Spleen (tissue), 11 donors: ENCODE results near the gene GOLGA8R. TPM values are rescaled to one million over a fixed set of nuclear protein-coding genes. Genes with fewer than 3 reads are reported as not detected.
"Not testable (repeated sequence)": the region's sequence is repeated elsewhere in the genome, so short reads cannot be mapped to it uniquely, and the experiment has no call there.

Source experiments
- DNase-seq: peaks from one replicate; pipeline ENCODE4 v3.0.0-alpha.2; 2020
- H3K27ac ChIP-seq, 8 donors: fragments of 200-600 bp; sonication (generic) in 7 of 8; 1 replicate in 4 of 8; 2 replicates in 4 of 8; pipeline versions ENCODE4 v1.5.0 to v1.8.0; 2016 to 2021; ENCODE audit warnings: inconsistent platforms in 4 of 8, mild to moderate bottlenecking in 4 of 8, moderate library complexity in 1 of 8
- H3K27me3 ChIP-seq, 7 donors: fragments of 200-600 bp; sonication (generic) in 6 of 7; replicated peaks in 1 of 7; 1 replicate in 4 of 7; 2 replicates in 3 of 7; pipeline versions ENCODE4 v1.5.0 to v1.8.0; 2016 to 2021; ENCODE audit warnings: inconsistent platforms in 3 of 7, mild to moderate bottlenecking in 1 of 7
- H3K36me3 ChIP-seq, 6 donors: fragments of 200-600 bp; sonication (generic) in 5 of 6; 1 replicate in 4 of 6; 2 replicates in 2 of 6; pipeline versions ENCODE4 v1.5.0 to v1.8.0; 2016 to 2021; ENCODE audit warnings: inconsistent platforms in 2 of 6
- H3K4me1 ChIP-seq, 6 donors: fragments of 200-600 bp; sonication (generic) in 5 of 6; 1 replicate in 3 of 6; 2 replicates in 3 of 6; pipeline versions ENCODE4 v1.5.0 to v1.8.0; 2016 to 2021; ENCODE audit warnings: inconsistent platforms in 3 of 6
- H3K4me3 ChIP-seq, 8 donors: fragments of 200-600 bp; sonication (generic) in 7 of 8; 1 replicate in 4 of 8; 2 replicates in 4 of 8; pipeline versions ENCODE4 v1.5.0 to v1.8.0; 2016 to 2021; ENCODE audit warnings: inconsistent platforms in 4 of 8, mild to moderate bottlenecking in 4 of 8, moderate library complexity in 2 of 8
- H3K9me3 ChIP-seq, 8 donors: fragments of 200-600 bp; sonication (generic) in 7 of 8; 1 replicate in 4 of 8; 2 replicates in 4 of 8; pipeline versions ENCODE4 v1.5.0 to v1.8.0; 2016 to 2021; ENCODE audit warnings: inconsistent platforms in 4 of 8
- CTCF ChIP-seq, 11 experiments: fragments of 200-600 bp in 7 of 11; fragments of 450-650 bp in 4 of 11; sonication (generic) in 4 of 11; IDR thresholded peaks in 8 of 11; conservative IDR thresholded peaks in 3 of 11; 1 replicate in 7 of 11; 2 replicates in 4 of 11; pipeline versions ENCODE4 v1.4.0 to v1.8.0; 2016 to 2021; ENCODE audit warnings: antibody characterized with exemption in 11 of 11, inconsistent platforms in 4 of 11, mild to moderate bottlenecking in 1 of 11
- WGBS, 5 donors: extraction: QIAGEN DNeasy Blood & Tissue Kit in 3 of 5; methylation state at CpG; one replicate each; pipeline versions ENCODE4 v1.1.5 to v1.1.7; 2013 to 2018; 5-methylcytosine and 5-hydroxymethylcytosine counted together
- intact Hi-C: fragments of 100-400 bp; cut with DNase I; formaldehyde crosslinking; loops from one replicate; pipeline ENCODE4 v1.15.0; 2023; ENCODE audit warnings: low total_unique reads
- polyA plus RNA-seq, 3 donors: library from polyadenylated mRNA; stranded (reverse); fragments of 200-250 nt; gene quantifications; one replicate each; pipeline ENCODE4 v1.2.1, GENCODE V29; 2013
- total RNA-seq, 7 donors: library from RNA; depleted of rRNA in 3 of 7; stranded (reverse); fragments of >200 nt in 3 of 7; fragmentation: NEBNext Ultra II Directional in 4 of 7; extraction: Animal tissue kit (Norgen Biotek cat#: 25700) in 4 of 7; gene quantifications; one replicate each; pipeline versions ENCODE4 v1.1.0 to v1.2.1, GENCODE V29; 2016 to 2021
- donor health status: healthy with polysubstance abuse.
- donor health status: DM: no; HTN: no; CAD: no; lungs with moderate emphysema.
- donor health status: DM: no; HTN: no; CAD: no.
- donor health status: Bipolar disorder and iron deficiency.
- donor health status: healthy.
- donor health status: DM: no; HTN: no; CAD: no.
- donor health status: DM: yes; HTN: yes; CAD: no.

Gene GOLGA8R
- total and polyA plus RNA-seq, 10 donors, result 0.21 to 8.9 (median 5.4) TPM

GRCh38 chr15:30398988-30399387 lies 15.1 kb downstream of the GOLGA8R start:
- DNase-seq, result peak; percentile 84
- intact Hi-C loops, H3K9me3 ChIP-seq, H3K4me1 ChIP-seq, H3K27ac ChIP-seq, H3K27me3 ChIP-seq, H3K36me3 ChIP-seq, H3K4me3 ChIP-seq: not testable (repeated sequence)
- WGBS, 5 donors, result 0 to 1% (median 0%) methylated on average over 1 to 2 of the region's 6 CpGs; no CpG with 5 or more reads in 1 of the 5 donors
- TF ChIP-seq CTCF (IDR thresholded peaks at IDR 0.05 in 8 of 11, conservative IDR thresholded peaks at IDR 0.05 in 3 of 11), result peak in 10 of 11 experiments; percentile 5 to 70 (median 31)

- H3K4me1 ChIP-seq, H3K4me3 ChIP-seq, H3K9me3 ChIP-seq, H3K27me3 ChIP-seq, intact Hi-C loops, DNase-seq, H3K36me3 ChIP-seq, H3K27ac ChIP-seq: not testable (repeated sequence)
- 0 to 3% methylated on average over 1 to 5 of the region's 23 CpGs; no CpG with 5 or more reads in 3 of the 5 donors for WGBS, 5 donors
Observed at GRCh38 chr15:30393664-30393991, 20.4 kb downstream of the GOLGA8R start.

- H3K4me1 ChIP-seq, H3K36me3 ChIP-seq, H3K27me3 ChIP-seq, H3K9me3 ChIP-seq, DNase-seq, H3K4me3 ChIP-seq, H3K27ac ChIP-seq, intact Hi-C loops: not testable (repeated sequence)
- WGBS, 5 donors, result 0 to 1% methylated on average over 7 to 15 of the region's 74 CpGs; no CpG with 5 or more reads in 3 of the 5 donors
Observed at GRCh38 chr15:30392766-30393663, 21.0 kb downstream of the GOLGA8R start, which contains the start of gene CHRFAM7A. TSS of gene CHRFAM7A (minus strand) at chr15:30393540. CDS start at chr15:30383351, 10,189 bp downstream.

GRCh38 chr15:30386318-30386887 lies 27.7 kb downstream of the GOLGA8R start:
- H3K4me3 ChIP-seq, DNase-seq, H3K27me3 ChIP-seq, H3K36me3 ChIP-seq, H3K27ac ChIP-seq, H3K9me3 ChIP-seq, intact Hi-C loops, H3K4me1 ChIP-seq: not testable (repeated sequence)
- WGBS, 5 donors, result no CpG with 5 or more reads among the region's 6 CpGs

GRCh38 chr15:30377082-30377413 lies 37.0 kb downstream of the GOLGA8R start:
- H3K4me1 ChIP-seq, H3K36me3 ChIP-seq, H3K9me3 ChIP-seq, DNase-seq, intact Hi-C loops, H3K27me3 ChIP-seq, H3K27ac ChIP-seq, H3K4me3 ChIP-seq: not testable (repeated sequence)
- 80% methylated on average over 1 of the region's 5 CpGs; no CpG with 5 or more reads in 4 of the 5 donors for WGBS, 5 donors

GRCh38 chr15:30376375-30377081 lies 37.5 kb downstream of the GOLGA8R start:
- H3K36me3 ChIP-seq, H3K27ac ChIP-seq, intact Hi-C loops, DNase-seq, H3K9me3 ChIP-seq, H3K4me3 ChIP-seq, H3K27me3 ChIP-seq, H3K4me1 ChIP-seq: not testable (repeated sequence)
- WGBS, 5 donors, result no CpG with 5 or more reads among the region's 17 CpGs

GRCh38 chr15:30375872-30376271 lies 38.2 kb downstream of the GOLGA8R start:
- H3K4me1 ChIP-seq, H3K9me3 ChIP-seq, H3K27ac ChIP-seq, intact Hi-C loops, H3K4me3 ChIP-seq, H3K27me3 ChIP-seq, H3K36me3 ChIP-seq: not testable (repeated sequence)
- 11 to 78% (median 44%) methylated on average over 2 to 4 of the region's 4 CpGs for WGBS, 5 donors
- DNase-seq, result peak; percentile 19

GRCh38 chr15:30374862-30375261 lies 39.2 kb downstream of the GOLGA8R start:
- H3K36me3 ChIP-seq, H3K27me3 ChIP-seq, H3K27ac ChIP-seq, H3K4me1 ChIP-seq, H3K9me3 ChIP-seq, intact Hi-C loops, H3K4me3 ChIP-seq: not testable (repeated sequence)
- peak; percentile 10 for DNase-seq
- WGBS, 5 donors, result 43 to 64% (median 48%) methylated on average over 2 to 3 of the region's 10 CpGs; no CpG with 5 or more reads in 2 of the 5 donors

- no CpG with 5 or more reads among the region's 3 CpGs for WGBS, 5 donors
- intact Hi-C loops, H3K36me3 ChIP-seq: not testable (repeated sequence)
Observed at GRCh38 chr15:30368271-30368670, 45.8 kb downstream of the GOLGA8R start.

GRCh38 chr15:30367246-30367645 lies 46.8 kb downstream of the GOLGA8R start:
- intact Hi-C loops, H3K27ac ChIP-seq, H3K4me1 ChIP-seq, H3K9me3 ChIP-seq, H3K4me3 ChIP-seq, H3K36me3 ChIP-seq, H3K27me3 ChIP-seq: not testable (repeated sequence)
- peak; percentile 41 for DNase-seq
- WGBS, 5 donors, result 89 to 96% (median 91%) methylated on average over 9 to 14 of the region's 17 CpGs

More at GRCh38 chr15:30368271-30368670, 45.8 kb downstream of the GOLGA8R start:
- not testable (repeated sequence) for H3K4me3 ChIP-seq, H3K27ac ChIP-seq, H3K4me1 ChIP-seq, H3K27me3 ChIP-seq, DNase-seq, H3K9me3 ChIP-seq
